ACC112 (cell line): Measurements from ENCODE around the gene IRF9.
A peak's percentile ranks its signal among the peaks of the same experiment; 100 is the strongest.

Experiments used
- H2AFZ ChIP-seq: fragments of 200-600 bp; sonication (generic); one replicate; pipeline ENCODE4 v1.6.0; 2017; ENCODE audit warnings: antibody characterized with exemption, low read length; ENCODE audit not compliant: unreplicated experiment
- H3K27ac ChIP-seq: fragments of 200-600 bp; sonication (generic); 2 replicates; pipeline ENCODE4 v1.5.1; 2014; ENCODE audit warnings: low read depth, mild to moderate bottlenecking, antibody characterized with exemption, low read length, moderate library complexity
- H3K27me3 ChIP-seq: fragments of 200-600 bp; sonication (generic); 2 replicates; pipeline ENCODE4 v1.6.1; 2014; ENCODE audit warnings: mild to moderate bottlenecking, antibody characterized with exemption, low read length, moderate library complexity, mixed read lengths; ENCODE audit not compliant: insufficient read depth
- H3K36me3 ChIP-seq: fragments of 200-600 bp; sonication (generic); 2 replicates; pipeline ENCODE4 v1.6.1; 2016; ENCODE audit warnings: mild to moderate bottlenecking, antibody characterized with exemption, low read length, moderate library complexity, mixed read lengths; ENCODE audit not compliant: insufficient read depth
- H3K4me1 ChIP-seq: fragments of 200-600 bp; sonication (generic); one replicate; pipeline ENCODE4 v1.6.1; 2016; ENCODE audit warnings: low read length, mixed read lengths; ENCODE audit not compliant: insufficient read depth, unreplicated experiment, control insufficient read depth
- H3K4me3 ChIP-seq: fragments of 200-600 bp; sonication (generic); 2 replicates; pipeline ENCODE4 v1.5.1; 2014; ENCODE audit warnings: mild to moderate bottlenecking, low read depth, low read length
- H3K79me2 ChIP-seq: fragments of 200-600 bp; sonication (generic); one replicate; pipeline ENCODE4 v1.6.0; 2016; ENCODE audit warnings: low read length; ENCODE audit not compliant: control insufficient read depth, unreplicated experiment, insufficient read depth

IRF9 gene

GRCh38 chr14:24141097-24141880 is 19.8 kb upstream of the IRF9 start, which contains the start of gene EMC9:
TSS of gene EMC9 (minus strand) at chr14:24141591. CDS start at chr14:24141304, 287 bp downstream.
- H3K36me3 ChIP-seq: peaks cover 26% of the 10 kb centered on the region
- peak within 1 kb of the TSS; percentile 94 for H3K4me3 ChIP-seq
- no peaks in the 10 kb centered on the region for H3K27me3 ChIP-seq
- H2AFZ ChIP-seq: peak within 1 kb of the TSS; percentile 57
- peak within 1 kb of the TSS; percentile 60 for H3K27ac ChIP-seq
- peaks cover 69% of the 10 kb centered on the region for H3K79me2 ChIP-seq
- peaks cover 60% of the 10 kb centered on the region for H3K4me1 ChIP-seq

DNA sequence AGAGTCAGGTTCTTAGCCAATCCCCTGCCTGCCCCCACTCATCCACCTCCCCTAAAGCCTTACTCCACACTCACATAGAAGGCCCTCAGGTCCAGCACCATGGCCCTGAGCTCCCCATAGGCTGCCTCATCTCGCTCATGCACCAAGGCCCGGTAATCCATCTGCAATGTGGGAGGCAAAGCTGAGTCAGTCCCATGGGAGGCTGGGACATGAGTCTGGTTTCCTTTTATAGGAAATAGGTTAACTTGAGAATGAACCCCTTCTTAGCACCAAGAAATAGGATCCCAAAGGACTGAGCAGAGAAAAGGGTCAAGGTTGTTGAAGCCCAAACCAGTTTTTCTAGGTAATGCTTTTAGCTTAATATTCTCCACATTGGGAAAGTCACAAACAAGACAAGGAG is 17.6 kb upstream of the IRF9 start:
- Histone ChIP-seq H3K4me3 (peak overlapping the region; percentile 40), H3K27ac (peak overlapping the region; percentile 68), H3K36me3 (peaks cover 26% of the 10 kb centered on the region), H3K27me3 (no peaks in the 10 kb centered on the region), H3K4me1 (peaks cover 48% of the 10 kb centered on the region), H3K79me2 (peaks cover 60% of the 10 kb centered on the region), H2AFZ (no peak overlapping the region)

GRCh38 chr14:24144451-24144850 is 16.6 kb upstream of the IRF9 start:
- peaks cover 23% of the 10 kb centered on the region for H3K36me3 ChIP-seq

GRCh38 chr14:24145219-24145618 is 15.8 kb upstream of the IRF9 start:
- Histone ChIP-seq H3K4me1 (peaks cover 37% of the 10 kb centered on the region), H3K27me3 (no peaks in the 10 kb centered on the region), H3K4me3 (peak overlapping the region; percentile 92), H3K79me2 (peaks cover 61% of the 10 kb centered on the region), H3K36me3 (peaks cover 26% of the 10 kb centered on the region), H2AFZ (no peak overlapping the region), H3K27ac (peak overlapping the region; percentile 86)

More at GRCh38 chr14:24144451-24144850, 16.6 kb upstream of the IRF9 start:
- Histone ChIP-seq H3K79me2 (peaks cover 59% of the 10 kb centered on the region), H2AFZ (no peak overlapping the region), H3K27me3 (no peaks in the 10 kb centered on the region), H3K4me3 (peak overlapping the region; percentile 92), H3K4me1 (peaks cover 41% of the 10 kb centered on the region), H3K27ac (peak overlapping the region; percentile 68; the same call in 1 of the 2 replicates)

DNA sequence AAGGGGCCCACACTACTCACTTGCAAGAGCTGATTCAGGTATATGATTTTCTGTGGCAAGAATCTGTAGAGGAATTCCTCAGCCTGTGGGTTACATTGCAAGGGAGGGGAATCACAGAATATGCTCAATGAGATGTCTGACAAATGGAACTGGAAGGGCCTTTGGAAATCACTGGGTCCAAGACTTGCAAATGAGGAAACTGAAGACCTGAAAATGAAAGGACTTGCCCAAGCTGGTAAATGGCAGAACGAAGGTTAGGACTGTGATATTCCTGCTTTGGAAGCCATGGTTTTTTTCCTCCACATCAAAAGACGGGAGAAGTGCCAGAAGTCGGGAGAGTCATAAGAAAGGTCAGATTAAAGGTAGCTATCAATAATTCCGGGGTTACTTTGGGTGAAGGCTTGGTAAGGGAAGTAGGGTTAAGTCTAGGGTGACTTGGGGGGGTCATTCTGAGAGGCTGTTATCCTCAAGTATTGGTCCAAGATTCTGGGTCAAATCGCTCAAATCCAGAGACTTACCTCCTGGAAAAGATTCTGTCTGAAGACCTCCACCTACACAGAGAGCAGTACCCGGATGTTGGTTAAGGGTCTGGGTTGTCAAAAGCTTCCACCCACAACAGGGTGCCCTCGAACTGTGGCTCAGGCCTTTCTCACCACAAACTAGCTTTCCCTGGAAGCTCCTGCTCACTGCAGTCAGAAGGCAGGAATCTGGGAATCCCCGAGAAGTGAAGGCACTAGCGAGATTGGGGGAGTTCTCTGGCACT is 15.2 kb upstream of the IRF9 start:
- H3K27ac ChIP-seq: peak overlapping the region; percentile 86
- H3K4me3 ChIP-seq: peak overlapping the region; percentile 92
- H3K27me3 ChIP-seq: no peaks in the 10 kb centered on the region
- H3K79me2 ChIP-seq: peaks cover 57% of the 10 kb centered on the region
- H2AFZ ChIP-seq: peak overlapping the region; percentile 48
- peaks cover 37% of the 10 kb centered on the region for H3K4me1 ChIP-seq
- peaks cover 26% of the 10 kb centered on the region for H3K36me3 ChIP-seq

DNA sequence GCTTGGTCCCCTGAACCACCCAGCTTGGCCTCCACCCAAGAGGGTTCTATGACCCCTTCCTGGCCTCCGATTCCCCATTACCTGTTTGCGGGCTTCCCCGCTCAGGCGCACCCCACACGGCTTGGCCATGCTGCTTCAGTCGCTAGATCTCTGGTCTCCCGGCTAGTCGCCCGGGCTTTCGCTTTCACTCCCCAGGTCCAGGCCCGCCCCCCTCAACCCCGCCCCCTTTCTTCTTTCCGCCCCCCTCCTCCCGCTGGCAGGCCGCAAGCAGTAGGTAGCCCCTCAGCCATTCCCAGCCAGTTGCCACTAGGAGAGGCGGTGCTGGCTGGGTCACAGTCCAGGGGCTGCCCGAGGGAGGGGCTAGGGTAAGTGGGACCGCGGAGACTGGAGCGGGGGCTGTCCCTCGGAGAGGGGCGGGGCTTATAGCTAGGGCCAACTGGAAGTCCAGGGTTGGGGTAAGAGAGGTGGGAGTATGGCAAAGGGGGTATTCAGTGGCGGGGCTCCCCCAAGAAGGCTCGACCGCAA is 14.6 kb upstream of the IRF9 start, which contains the start of gene PSME2:
PSME2 (minus strand) TSS at position 158 of the 525 bp plus-strand sequence; CDS start at position 129, 29 bp downstream.
- Histone ChIP-seq H3K4me1 (peaks cover 37% of the 10 kb centered on the region), H3K27ac (peak within 1 kb of the TSS; percentile 86), H3K27me3 (no peaks in the 10 kb centered on the region), H3K4me3 (peak within 1 kb of the TSS; percentile 92), H3K36me3 (peaks cover 33% of the 10 kb centered on the region), H2AFZ (peak within 1 kb of the TSS; percentile 72), H3K79me2 (peaks cover 54% of the 10 kb centered on the region)

GRCh38 chr14:24146978-24147760 is 13.9 kb upstream of the IRF9 start, which contains the start of gene RNF31:
TSS of gene RNF31 (plus strand) at chr14:24147498. CDS start at chr14:24147699, 201 bp downstream.
- H2AFZ ChIP-seq: peak within 1 kb of the TSS; percentile 72
- peak within 1 kb of the TSS; percentile 86 for H3K27ac ChIP-seq
- H3K4me1 ChIP-seq: peaks cover 37% of the 10 kb centered on the region
- peaks cover 54% of the 10 kb centered on the region for H3K79me2 ChIP-seq
- H3K36me3 ChIP-seq: peaks cover 39% of the 10 kb centered on the region
- no peaks in the 10 kb centered on the region for H3K27me3 ChIP-seq
- peak within 1 kb of the TSS; percentile 92 for H3K4me3 ChIP-seq

DNA sequence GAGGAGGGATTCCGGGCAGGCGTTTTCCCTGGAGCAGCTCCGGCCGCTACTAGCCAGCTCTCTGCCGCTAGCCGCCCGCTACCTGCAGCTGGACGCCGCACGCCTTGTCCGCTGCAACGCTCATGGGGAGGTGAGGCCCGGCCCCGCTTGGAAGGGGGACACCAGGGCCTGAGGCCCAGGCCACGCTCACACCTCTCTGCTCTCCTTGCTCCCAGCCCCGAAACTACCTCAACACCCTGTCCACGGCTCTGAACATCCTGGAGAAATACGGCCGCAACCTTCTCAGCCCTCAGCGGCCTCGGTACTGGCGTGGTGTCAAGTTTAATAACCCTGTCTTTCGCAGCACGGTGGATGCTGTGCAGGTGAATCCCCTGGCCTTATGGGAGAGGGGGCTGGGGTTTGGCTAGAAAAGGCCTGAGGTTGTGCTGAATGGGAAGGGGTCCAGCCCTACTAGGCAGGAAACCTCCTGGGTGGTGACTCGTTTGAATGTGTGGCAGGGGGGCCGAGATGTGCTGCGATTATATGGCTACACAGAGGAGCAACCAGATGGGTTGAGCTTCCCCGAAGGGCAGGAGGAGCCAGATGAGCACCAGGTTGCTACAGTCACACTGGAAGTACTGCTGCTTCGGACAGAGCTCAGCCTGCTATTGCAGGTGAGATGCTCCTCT is 13.2 kb upstream of the IRF9 start:
- Histone ChIP-seq H2AFZ (no peak overlapping the region), H3K79me2 (peaks cover 54% of the 10 kb centered on the region)

GRCh38 chr14:24149302-24149969 is 11.6 kb upstream of the IRF9 start:
- no peaks in the 10 kb centered on the region for H3K27me3 ChIP-seq
- H3K79me2 ChIP-seq: peaks cover 47% of the 10 kb centered on the region
- H3K4me3 ChIP-seq: no peak overlapping the region; the same call in 1 of the 2 replicates
- no peak overlapping the region for H2AFZ ChIP-seq
- H3K27ac ChIP-seq: no peak overlapping the region
- peaks cover 18% of the 10 kb centered on the region for H3K4me1 ChIP-seq
- H3K36me3 ChIP-seq: peaks cover 24% of the 10 kb centered on the region

More for the DNA sequence above, 13.2 kb upstream of the IRF9 start:
- Histone ChIP-seq H3K4me3 (peak overlapping the region; percentile 92), H3K4me1 (peaks cover 34% of the 10 kb centered on the region), H3K27me3 (no peaks in the 10 kb centered on the region), H3K36me3 (peaks cover 35% of the 10 kb centered on the region), H3K27ac (0 out of 2 replicates have a peak overlapping the region, but pooled peaks have one; percentile 6)
